Stimulated activated CD4-positive, alpha-beta T cell treated with anti-CD3 and anti-CD28 coated beads, Interleukin-15, amount 100 ng/mL, for 1 hour (primary cell): ENCODE data around the gene ACBD3.
A peak's percentile ranks its signal among the peaks of the same experiment; 100 is the strongest.
"Not testable (repeated sequence)": the region's sequence is repeated elsewhere in the genome, so short reads cannot be mapped to it uniquely, and the experiment has no call there.

Experiments used
- DNase-seq, 2 donors: peaks; one replicate each; pipeline ENCODE4 v3.0.0-alpha.2; 2020; ENCODE audit warnings: low read depth in 1 of 2, low spot score in 1 of 2

Gene ACBD3

DNA sequence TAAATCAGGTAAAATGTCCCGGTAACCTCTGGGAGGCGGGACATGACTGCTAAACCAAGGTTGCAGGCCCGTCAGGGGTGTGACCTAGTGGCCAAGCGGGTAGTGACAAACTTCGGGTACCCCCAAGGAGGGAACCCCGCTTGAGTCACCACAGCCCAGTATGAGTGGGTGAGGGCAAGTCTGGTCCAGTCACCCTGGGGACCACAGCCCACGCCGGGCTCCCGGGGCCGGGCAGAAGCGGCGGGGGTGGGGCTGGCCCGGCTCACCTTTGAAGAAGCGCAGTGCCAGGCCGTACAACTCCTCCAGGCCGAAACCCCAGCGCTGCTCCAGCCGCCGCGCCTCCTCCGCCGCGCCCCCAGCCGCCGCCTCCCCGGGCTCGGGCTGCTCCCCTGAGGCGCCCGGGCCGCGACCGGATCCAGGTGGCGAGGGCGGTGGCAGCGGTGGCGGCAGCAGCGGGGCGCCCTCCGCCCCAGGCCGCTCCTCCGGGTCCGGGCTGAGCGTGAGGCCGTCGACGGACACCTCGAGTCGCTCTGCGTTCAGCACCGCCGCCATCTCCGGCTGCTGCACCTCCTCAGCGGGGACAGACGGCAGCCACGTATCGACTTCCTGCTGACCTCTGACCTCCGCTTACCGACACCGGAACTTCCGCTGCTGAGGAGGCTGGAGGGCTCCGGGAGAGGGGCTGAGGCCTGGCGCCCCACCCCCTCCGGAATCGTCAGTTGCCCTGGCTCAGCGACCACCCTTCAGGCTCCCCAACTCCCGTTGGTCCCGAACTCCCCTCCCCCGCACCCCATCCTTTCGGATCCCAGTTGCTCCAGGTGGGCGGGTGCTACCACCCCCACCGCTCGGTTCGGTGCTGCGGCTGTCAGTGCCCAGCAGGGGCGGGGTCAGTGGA, at the start of gene ACBD3:
TSS of gene ACBD3 (minus strand) at position 618 of the 895 bp plus-strand sequence. CDS start at position 552, 66 bp downstream.
- DNase-seq: peak; percentile 59 to 69

DNA sequence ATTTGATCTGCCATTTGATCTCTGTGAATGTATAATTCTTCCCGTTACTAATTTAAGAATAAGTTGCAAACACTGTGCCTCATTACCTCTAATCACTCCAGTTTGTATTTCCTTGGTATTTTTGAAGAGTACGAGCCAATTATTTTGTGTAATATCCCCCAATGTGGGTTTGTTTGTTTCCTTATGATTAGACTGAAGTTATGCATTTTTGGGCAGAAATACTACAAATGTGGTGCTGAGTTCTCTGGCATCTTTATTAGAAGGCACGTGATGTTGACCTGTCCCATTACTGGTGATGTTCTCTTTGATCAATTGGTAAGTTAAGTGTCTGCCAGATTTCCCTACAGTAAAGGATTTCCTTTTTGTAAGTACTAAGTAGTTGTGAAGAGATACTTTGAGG, 47.3 kb upstream of the ACBD3 start:
- DNase-seq: no peak

DNA sequence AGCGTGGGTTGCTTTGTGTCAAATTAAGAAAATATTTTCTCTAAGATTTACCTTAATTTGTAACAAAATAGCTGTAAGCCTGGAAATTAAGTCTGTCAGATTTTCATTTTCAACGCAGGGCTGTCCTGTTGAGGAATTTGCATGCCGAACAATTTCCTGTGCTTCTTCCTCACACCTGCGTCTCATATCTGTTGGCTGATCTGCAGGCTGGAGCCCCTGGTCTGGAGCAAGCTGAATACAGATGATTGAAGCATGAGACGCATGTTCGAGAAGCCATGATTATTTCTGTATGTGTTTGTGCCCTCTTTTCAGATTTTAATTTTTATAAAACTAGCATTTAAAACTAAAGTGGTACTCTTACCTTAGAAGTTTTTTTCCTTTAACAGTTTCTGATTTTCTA, 46.8 kb upstream of the ACBD3 start:
- no peak for DNase-seq

DNA sequence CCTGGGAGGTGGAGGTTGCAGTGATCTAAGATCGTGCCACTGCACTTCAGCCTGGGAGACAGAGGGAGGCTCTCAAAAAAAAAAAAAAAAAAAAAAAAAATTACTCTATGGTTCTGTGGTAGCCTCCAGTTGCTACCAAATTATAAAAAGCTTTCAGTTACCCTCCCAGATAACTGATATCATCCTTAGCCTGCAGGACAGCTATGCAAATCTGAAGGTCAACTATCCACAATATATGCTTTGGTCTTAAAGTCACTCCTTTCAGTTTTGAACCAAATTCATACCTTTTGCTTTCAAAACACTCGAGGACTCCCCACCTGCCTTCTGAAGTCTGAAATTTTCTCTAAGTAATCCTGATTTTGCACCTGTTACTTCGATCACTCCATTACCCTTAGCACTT, 40.1 kb upstream of the ACBD3 start:
- DNase-seq: no peak

DNA sequence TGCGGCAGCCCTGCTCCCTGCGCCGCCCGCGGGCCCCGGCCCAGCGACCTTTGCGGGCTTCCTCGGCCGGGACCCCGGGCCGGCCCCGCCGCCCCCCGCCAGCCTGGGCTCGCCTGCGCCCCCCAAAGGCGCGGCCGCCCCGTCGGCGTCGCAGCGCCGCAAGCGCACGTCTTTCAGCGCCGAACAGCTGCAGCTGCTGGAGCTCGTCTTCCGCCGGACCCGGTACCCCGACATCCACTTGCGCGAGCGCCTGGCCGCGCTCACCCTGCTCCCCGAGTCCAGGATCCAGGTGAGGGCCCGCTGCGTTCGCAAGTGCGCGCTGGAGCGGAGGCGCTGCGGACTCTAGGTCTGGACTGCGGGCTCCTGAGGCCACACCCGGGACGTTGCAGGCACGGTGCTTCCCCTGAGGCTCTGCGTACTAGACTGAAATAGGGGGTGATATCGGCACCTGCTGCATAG, 37.3 kb upstream of the ACBD3 start:
- no peak for DNase-seq

DNA sequence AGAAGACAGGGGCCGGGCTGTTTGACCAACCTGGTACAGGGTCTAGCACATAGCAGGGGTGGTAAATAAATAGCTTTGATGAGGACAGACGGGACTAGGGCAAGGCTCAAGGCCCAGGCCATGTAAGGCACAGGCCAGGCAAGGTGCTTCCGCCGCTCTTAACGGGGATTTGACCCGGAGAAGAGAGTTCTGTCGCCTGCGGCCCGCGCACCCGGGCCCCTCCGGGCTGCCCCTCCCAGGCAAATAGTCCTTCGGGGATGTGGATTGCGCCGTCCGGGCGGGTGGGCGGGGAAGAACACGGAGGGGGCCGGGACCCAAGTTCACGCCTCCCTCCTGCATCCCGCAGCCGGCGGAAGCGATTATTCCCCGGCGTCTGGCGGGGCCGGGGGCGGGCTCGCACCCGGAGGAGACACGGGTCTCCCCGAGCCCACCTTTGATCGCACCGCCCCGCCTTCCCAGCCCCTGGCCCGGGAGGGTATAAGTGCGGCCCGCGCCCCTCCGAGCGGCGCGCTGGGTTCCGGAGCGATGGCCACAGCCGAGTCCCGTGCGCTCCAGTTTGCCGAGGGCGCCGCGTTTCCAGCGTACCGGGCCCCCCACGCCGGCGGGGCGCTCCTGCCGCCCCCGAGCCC, 36.7 kb upstream of the ACBD3 start, which contains the start of gene MIXL1:
TSS of gene MIXL1 (plus strand) at position 508 of the 629 bp plus-strand sequence. CDS start at position 526, 18 bp downstream.
- no peak for DNase-seq

DNA sequence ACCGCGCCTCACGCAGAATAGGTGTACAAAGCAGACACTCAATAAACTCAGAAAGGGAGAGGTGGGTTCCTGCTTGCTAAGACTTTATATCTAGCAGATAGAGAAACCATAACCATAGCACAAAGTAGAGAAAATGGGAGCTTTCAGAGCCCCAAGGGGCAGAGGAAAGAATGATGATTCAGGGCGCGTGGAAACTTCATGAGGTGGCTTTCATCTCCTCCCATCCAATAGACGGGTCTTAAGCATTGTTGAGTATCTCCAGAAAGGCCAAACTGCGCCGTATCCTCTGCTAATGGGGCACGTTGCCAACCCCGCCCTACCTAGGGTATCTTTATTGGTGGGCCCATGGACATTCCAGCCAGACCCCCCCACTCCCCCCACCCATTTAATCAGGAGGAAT, 36.1 kb upstream of the ACBD3 start:
- no peak for DNase-seq

DNA sequence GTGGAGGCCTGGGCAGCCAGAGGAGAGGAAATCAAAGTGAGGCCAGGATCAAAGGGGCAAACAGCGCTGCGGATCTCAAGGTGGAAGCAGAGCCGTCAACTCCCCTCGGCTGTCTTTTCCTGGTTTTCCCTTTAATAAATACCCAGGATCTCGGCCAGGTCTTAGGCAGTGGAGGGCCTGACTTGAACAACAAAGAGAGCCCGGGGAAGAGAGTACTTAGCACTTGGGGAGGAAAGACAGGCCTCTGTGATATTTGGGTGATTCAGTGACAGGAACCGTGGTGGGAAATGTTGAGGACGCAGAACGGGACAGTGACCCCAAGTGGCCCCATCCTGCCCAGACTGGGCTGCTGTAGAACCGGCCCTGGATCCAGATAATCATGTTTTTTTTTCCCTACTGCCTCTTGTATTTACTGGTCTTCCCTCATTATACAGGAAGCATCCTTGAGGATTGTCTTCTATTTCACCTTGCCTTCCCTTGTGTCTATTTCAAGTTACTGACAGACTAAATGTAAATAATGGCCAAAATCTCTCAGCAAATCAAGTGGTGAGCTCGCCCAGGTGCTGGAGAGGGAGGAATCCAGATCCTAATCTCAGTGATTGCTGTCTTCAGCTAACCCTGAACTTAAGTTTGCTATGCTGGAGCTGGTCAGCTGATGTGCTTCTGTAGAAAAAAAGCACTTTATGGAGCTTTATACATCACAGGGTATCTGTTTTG, 34.1 kb upstream of the ACBD3 start:
- DNase-seq: no peak

DNA sequence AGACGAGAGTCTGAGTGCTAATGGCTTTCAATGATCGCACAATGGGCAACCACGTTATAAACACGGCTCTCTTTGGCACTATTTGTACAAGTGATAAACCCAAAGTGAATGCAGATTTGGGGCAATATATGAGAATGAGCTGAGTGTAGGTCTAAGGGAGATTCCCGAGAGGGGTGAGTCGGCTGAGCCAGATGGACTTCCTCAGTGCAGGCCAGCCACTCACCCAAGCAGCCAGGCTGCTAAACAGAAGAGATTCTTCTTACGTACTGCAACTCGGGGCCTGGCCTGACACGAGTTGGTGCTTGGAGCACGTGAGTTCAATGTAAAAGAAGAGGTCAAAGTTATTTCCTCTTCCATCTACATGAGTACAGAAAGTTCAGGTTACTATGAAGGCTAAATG, 30.7 kb upstream of the ACBD3 start:
- DNase-seq: no peak

DNA sequence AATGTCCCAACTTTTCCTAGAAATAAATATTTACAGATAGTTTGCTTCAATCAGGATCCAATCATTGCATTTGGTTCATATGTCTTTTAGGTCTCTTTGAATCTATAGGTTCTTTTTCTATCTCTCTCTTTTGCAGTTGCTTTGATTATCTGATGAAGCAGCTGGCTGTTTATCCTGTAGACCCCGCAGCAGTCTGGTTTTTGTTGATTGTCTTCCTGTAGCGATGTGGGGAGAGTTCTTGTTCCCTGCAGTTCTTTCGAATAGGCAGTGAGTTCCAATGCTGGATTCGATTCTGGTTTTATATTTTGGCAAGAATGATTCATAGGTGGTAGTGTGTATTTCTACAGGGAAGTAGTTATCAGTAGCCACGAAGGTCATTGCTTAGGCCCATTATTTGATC, 29.5 kb upstream of the ACBD3 start:
- DNase-seq: no peak

DNA sequence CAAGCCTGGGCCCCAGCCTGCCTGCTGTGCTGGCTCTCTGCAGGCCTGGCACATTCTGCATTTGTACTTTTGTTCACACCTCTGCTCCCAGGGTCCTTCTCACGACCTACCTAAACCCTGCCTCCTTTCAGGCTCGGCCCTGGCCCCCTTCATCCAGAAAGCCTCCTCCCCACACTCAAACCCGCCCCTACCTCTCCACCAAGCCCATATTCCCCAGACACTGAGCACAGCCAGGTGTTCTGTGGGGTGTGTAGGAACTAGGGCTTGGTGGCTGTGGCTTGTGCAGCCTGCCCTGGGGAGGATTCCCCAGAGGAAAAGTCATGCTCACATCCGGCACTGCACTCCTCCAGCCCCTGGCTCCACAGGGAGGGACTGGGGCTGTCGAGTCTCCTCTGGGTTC, 28.7 kb upstream of the ACBD3 start:
- no peak for DNase-seq

DNA sequence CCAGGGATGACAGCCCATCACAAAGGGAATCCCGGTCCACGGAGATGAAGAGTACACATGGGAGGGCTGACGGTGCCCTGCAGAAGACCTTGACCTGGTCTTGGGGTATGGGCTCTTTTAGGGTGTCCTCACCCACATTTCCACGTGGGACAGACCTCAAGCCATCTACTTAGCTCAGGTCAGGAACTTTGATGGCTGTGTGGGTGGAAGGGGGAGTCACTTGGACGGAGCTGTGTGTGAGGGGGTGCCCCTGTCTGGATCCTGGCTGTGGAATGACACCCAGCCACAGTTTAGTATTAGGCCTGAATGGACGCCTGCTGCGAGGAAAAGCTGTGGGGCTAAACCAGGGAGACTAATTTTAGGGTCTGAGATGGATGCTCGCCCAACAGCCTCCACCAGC, 26.0 kb upstream of the ACBD3 start:
- DNase-seq: no peak

DNA sequence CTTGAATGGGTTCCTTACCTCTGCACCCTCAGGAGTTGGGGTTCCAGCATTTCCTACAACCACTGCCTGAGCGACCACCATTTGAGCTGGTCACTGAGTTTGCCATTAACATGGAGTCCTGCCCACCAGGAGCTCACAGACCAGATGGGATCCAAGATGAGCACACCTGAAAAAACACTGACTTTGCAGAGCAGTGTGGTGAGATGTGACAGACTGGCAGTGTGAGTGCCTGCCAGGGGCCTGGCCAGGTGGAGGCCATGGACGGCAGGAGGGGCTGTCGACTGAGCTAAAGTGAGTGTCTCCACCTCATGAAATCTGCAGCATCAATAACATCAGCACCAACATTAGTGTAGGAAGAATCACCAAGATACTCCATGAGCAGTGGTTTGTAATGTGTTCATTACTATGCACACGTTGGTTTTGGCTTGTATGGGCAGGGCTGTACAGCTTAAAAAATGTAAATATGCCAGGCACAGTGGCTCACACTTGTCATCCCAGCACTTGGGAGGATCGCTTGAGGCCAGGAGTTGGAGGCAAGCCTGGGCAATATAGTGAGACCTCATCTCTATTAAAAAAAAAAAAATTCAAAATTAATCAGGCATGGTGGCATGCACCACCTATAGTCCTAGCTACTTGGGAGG, 24.8 kb upstream of the ACBD3 start:
- DNase-seq: no peak

DNA sequence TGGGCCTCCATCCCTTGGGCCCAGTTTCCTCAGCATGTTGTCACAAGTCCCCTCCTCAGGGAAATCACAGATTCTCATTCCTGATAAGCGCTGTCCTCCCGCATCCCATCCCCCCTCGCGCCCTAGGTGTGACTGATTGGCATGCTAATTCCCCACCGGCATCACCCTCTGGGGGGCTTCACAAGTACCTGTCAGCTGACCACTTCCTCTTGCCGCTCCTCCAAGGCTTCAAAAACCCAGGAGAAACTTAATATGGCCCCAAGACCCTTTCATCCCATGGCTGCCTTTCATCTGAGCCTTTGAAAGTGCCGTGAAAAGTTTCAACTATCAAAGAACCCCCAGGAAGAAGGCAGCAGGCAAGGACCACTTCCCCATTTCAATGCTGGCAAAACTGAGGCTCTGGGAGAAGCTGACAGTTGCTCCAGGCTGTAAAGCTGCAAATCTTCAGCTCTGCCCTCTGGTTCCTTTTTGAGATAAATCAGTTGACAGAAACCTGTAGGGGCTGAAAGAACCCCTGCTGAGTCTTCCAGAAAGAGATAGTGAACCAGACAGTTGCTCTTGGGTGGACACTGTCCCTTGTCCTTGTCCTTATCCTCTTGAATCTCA, 24.1 kb upstream of the ACBD3 start:
- DNase-seq: no peak

DNA sequence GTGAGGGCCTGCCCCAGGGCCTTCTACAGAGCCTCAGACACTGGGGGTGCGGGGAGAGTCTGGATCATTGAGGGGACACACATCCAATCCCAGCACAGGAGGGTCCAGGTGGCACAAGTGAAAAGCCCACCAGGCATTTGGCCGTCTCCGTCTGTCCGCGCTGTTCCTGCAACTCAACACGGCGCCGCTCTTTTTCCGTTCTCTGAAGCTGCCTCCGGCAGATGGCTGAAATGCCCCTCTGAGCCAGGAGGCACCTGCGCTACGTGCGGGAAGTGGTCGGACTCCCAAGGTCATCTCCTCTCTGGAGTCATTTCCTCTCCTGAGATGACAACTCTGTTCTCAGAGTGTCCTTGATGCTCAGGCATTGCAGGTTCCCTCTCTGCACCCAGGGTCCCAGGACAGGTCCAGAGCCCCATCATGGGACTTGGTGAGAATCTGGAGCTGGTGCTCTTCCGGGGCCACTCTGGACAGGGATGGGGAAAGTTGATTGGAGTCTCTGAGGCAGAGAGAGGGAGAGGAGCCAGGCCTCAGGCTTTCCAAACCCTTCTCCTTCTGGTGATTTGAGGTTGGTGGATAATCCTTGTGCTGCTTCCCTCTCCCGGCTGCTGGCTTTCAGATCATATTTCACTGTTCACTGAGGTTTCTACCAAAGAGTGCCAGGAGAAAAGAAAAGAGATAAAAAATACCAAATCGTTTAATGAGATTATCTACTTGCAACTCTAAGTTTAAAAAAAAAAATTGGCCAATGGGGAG, 22.9 kb upstream of the ACBD3 start:
- no peak for DNase-seq

DNA sequence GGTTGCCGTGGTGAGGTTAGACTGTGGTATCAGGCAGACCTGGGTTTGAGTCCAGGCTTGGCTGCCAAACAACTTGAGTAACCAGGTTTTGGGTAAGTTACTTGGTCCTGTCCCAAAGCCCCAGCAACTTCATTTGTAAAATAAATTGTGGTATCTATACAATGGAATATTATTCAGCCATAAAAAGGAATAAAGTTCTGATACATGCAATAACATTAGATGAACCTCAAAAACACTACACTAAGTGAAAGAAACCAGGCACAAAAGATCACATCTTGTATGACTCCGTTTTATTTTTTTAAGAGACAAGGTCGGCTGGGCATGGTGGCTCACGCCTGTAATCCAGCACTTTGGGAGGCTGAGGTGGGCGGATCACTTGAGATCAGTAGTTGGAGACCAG, 20.5 kb upstream of the ACBD3 start:
- DNase-seq: no peak

DNA sequence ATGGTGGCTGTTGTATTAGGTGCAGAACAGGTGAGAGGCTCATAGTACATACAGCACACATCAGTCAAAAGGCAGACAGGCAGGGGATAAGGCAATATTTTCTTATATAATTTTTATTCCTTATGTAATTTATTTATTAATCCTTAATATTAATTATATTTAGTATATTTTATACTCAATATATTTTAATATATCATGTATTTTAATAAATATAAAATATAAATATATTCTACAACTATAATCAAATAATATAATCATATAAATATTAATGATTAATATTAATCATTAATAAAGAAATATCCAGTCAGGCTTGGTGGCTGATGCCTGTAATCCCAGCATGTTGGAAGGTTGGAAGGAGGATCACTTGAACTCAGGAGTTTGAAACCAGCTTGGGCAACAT, 17.7 kb upstream of the ACBD3 start:
- DNase-seq: no peak

DNA sequence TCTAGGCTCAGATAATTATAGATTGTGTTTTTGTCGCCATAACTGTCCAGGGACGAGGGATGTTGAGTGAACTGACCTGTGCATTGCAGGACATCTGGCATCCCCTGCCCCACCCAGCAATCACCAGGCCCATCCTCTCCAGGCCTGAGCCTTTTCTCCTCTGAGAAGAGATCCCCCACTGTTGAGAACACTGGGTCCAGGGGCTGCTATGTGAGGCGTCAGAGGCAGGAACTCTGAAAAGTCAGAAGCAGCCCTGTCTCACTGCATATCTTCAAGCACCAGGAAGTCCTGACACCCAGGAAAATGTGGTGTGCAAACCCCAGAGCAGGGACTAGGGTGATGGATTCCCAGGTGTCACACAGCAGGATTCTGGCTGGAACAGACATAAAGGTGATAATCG, 17.1 kb upstream of the ACBD3 start:
- DNase-seq: no peak

DNA sequence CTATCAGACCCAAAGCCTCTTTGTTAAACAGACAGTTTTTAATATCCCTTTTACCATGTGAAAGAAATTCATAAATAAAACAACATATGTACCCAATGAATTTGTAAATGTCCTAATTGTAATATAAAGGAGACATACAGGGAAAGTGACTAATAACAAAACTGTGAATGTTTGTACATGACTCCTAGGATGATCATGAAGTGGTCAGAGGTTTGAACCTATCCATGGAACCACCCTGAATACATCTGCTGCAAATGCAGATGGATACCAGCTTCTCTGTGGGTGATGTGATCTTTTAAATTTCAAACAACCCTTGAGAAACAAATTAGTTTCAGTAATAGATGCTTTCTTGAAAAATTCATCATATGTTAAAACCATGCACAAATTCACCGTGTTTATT, 16.7 kb upstream of the ACBD3 start:
- no peak for DNase-seq

DNA sequence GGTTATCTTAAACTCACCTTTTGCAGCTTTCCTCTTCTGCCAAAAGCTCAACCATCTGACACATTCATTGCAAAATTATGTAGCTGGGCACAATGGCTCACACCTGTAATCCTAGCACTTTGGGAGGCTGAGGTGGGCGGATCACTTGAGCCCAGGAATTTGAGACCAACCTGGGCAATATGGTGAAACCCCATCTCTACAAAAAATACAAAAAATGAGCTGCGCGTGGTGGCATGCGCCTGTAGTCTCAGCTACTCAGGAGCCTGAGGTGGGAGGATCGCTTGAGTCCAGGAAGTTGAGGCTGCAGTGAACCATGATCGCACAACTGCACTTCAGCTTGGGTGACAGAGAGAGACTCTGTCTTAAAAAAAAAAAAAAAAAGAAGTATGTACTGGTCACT, 16.1 kb upstream of the ACBD3 start:
- DNase-seq: not testable (repeated sequence)
